ENCODE results near the gene FAU. TPM values are rescaled to one million over a fixed set of nuclear protein-coding genes. Genes with fewer than 3 reads are reported as not detected.

Gene FAU
- total RNA-seq, 4 donors from 2014 or later = 353 to 521 (median 436) TPM

- Histone ChIP-seq H3K27ac (peak within 1 kb of the TSS; percentile 87 to 99 (median 98)), H3K36me3 (peaks cover 0 to 35% of the 10 kb centered on the region in 2 donors), H3K27me3 (no peaks in the 10 kb centered on the region), H3K4me3 (peak within 1 kb of the TSS; percentile 84 to 99 (median 92)), H3K4me1 (peaks cover 27 to 29% of the 10 kb centered on the region in 2 donors), H3K9me3 (no peaks in the 10 kb centered on the region)
- TF ChIP-seq POLR2A (IDR thresholded peaks at IDR 0.05) (peak; percentile 97 to 98), CTCF (IDR thresholded peaks at IDR 0.05 in 4 of 5, conservative IDR thresholded peaks at IDR 0.05 in 1 of 5) (peak in 1 of 5 experiments; percentile 24)
- ATAC-seq = peak; percentile 82 to 84
- peak; percentile 83 to 89 for DNase-seq
- intact Hi-C loops (cut with DNase I; ENCODE audit: low total_unique reads) = loop anchor here (1.0 kb wide), 2 partner anchors 12 to 22 kb away; partner anchors contain the start of genes FAU and MRPL49
- in situ Hi-C loops (cut with MboI; ENCODE audit: low sequenced_read_pairs in 4 of 4) = no loop called here
Observed at GRCh38 chr11:65134240-65134951, 12.5 kb upstream of the FAU start, which contains the start of gene SYVN1. Gene SYVN1 (minus strand): TSS chr11:65134519. CDS start chr11:65133601, 918 bp downstream.

GRCh38 chr11:65133724-65134123, 11.8 kb upstream of the FAU start:
- in situ Hi-C loops (cut with MboI; ENCODE audit: low sequenced_read_pairs in 4 of 4) (no loop called here), intact Hi-C loops (cut with DNase I; ENCODE audit: low total_unique reads) (loop anchor here (1.0 to 2.0 kb wide), 3 partner anchors 11 to 723 kb away; partner anchors contain the start of genes FAU and MRPL49)
- Histone ChIP-seq H3K27me3 (no peaks in the 10 kb centered on the region), H3K4me1 (peaks cover 27 to 29% of the 10 kb centered on the region in 2 donors), H3K36me3 (peaks cover 0 to 42% of the 10 kb centered on the region in 2 donors), H3K27ac (peak overlapping the region; percentile 87 to 99 (median 98)), H3K4me3 (peak overlapping the region; percentile 84 to 99 (median 92)), H3K9me3 (no peaks in the 10 kb centered on the region)
- TF ChIP-seq CTCF (IDR thresholded peaks at IDR 0.05 in 4 of 5, conservative IDR thresholded peaks at IDR 0.05 in 1 of 5) (no peak), POLR2A (IDR thresholded peaks at IDR 0.05) (no peak)
- ATAC-seq (no peak), DNase-seq (peak in 1 of 2 donors; percentile 47)

GRCh38 chr11:65132988-65133700, 11.2 kb upstream of the FAU start:
- Histone ChIP-seq H3K4me3 (peak overlapping the region; percentile 84 to 99 (median 92)), H3K4me1 (peaks cover 27 to 29% of the 10 kb centered on the region in 2 donors), H3K9me3 (no peaks in the 10 kb centered on the region), H3K27me3 (no peaks in the 10 kb centered on the region), H3K27ac (peak overlapping the region; percentile 87 to 99 (median 98)), H3K36me3 (peaks cover 0 to 48% of the 10 kb centered on the region in 2 donors)
- ATAC-seq (no peak), DNase-seq (no peak)
- in situ Hi-C loops (cut with MboI; ENCODE audit: low sequenced_read_pairs in 4 of 4) = no loop called here
- intact Hi-C loops (cut with DNase I; ENCODE audit: low total_unique reads) = loop anchor here (2.0 kb wide), 1 partner anchor 724 kb away; no protein-coding TSS in a partner anchor
- TF ChIP-seq POLR2A (IDR thresholded peaks at IDR 0.05) (no peak), CTCF (IDR thresholded peaks at IDR 0.05 in 4 of 5, conservative IDR thresholded peaks at IDR 0.05 in 1 of 5) (no peak)

GRCh38 chr11:65132238-65132987, 10.5 kb upstream of the FAU start:
- no peak for DNase-seq
- Histone ChIP-seq H3K27ac (peak overlapping the region in 2 of 4 donors; percentile 13 to 99), H3K4me1 (peaks cover 27 to 29% of the 10 kb centered on the region in 2 donors), H3K9me3 (no peaks in the 10 kb centered on the region), H3K27me3 (no peaks in the 10 kb centered on the region), H3K4me3 (no peak overlapping the region), H3K36me3 (peaks cover 0 to 55% of the 10 kb centered on the region in 2 donors)
- TF ChIP-seq POLR2A (IDR thresholded peaks at IDR 0.05) = no peak
- no peak for TF ChIP-seq CTCF (IDR thresholded peaks at IDR 0.05 in 4 of 5, conservative IDR thresholded peaks at IDR 0.05 in 1 of 5)
- ATAC-seq = no peak
- in situ Hi-C loops (cut with MboI; ENCODE audit: low sequenced_read_pairs in 4 of 4) = no loop called here
- intact Hi-C loops (cut with DNase I; ENCODE audit: low total_unique reads) = loop anchor here (2.0 kb wide), 1 partner anchor 724 kb away; no protein-coding TSS in a partner anchor
